HG02759 (cell line): Measurements from ENCODE around the gene TEX264.
A peak's percentile ranks its signal among the peaks of the same experiment; 100 is the strongest.

Experiments
- ATAC-seq: cut with Tn5 transposase; IDR thresholded peaks from one replicate; pipeline ENCODE4 v1.9.1; 2021; ENCODE audit warnings: mild to moderate bottlenecking, moderate library complexity; ENCODE audit not compliant: unreplicated experiment

The TEX264 gene

DNA sequence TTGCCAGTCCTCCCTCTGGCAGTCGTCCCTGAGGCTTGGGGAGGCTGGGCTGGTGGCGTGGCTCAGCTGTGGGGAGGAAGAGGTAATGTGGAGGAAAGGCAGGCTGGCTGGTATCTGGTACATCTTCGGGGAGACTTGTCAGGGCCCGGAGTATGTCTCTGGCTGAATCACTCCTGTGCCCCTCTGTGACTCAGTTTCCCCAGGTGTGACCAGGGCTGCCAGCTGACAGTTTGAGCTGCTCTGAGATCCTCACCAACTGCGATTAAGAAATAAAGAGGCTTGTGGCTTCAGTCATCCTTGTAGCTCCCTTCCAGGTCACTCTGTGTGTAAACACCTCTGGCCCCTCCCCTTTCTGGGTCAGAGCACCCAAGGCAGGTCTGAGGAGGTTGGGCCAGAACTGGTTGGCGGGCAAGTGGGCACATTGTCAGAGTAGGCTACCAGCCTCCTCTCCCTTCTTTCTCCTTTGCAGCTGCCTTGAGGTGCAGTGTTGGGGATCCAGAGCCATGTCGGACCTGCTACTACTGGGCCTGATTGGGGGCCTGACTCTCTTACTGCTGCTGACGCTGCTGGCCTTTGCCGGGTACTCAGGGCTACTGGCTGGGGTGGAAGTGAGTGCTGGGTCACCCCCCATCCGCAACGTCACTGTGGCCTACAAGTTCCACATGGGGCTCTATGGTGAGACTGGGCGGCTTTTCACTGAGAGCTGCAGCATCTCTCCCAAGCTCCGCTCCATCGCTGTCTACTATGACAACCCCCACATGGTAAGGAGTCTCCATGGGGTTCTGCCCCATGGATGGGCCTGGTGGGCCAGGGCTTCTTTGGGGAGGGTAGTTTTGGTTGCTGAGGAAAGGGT lies 3.0 kb downstream of the TEX264 start:
- no peak for ATAC-seq

GRCh38 chr3:51675201-51675611 lies 4.2 kb downstream of the TEX264 start:
- ATAC-seq, result no peak

DNA sequence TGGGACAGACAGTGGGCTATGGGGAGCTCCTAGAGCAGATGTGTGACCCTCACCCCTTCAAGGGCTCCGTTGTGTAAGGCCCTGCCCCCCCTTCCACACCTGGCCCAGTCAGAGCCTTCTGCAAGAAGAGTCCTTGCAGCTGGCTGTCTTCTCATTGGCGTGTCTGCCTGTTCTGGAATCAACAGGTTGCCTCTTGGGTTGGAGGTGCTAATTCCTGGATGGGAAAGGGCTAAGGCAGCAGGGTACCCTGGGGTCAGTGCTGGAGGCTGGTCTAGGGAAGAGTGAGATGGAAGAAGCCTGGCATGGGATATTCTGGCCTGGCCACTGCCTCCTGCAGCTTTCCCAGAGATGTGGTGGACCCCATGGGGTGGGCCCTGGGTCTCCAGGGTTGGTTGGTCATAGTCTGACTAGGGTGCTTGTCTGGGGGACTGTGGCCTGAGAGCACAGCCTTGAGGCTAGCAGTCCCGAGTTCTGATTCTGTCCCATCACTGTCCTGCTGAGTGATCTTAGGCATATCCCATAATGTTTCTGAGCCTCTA lies 5.1 kb downstream of the TEX264 start:
- no peak for ATAC-seq

GRCh38 chr3:51677358-51677757 lies 6.3 kb downstream of the TEX264 start:
- no peak for ATAC-seq

GRCh38 chr3:51678186-51678585 lies 7.1 kb downstream of the TEX264 start:
- ATAC-seq, result no peak

GRCh38 chr3:51678641-51679040 lies 7.6 kb downstream of the TEX264 start:
- ATAC-seq, result no peak

GRCh38 chr3:51679318-51679717 lies 8.3 kb downstream of the TEX264 start:
- ATAC-seq, result no peak

DNA sequence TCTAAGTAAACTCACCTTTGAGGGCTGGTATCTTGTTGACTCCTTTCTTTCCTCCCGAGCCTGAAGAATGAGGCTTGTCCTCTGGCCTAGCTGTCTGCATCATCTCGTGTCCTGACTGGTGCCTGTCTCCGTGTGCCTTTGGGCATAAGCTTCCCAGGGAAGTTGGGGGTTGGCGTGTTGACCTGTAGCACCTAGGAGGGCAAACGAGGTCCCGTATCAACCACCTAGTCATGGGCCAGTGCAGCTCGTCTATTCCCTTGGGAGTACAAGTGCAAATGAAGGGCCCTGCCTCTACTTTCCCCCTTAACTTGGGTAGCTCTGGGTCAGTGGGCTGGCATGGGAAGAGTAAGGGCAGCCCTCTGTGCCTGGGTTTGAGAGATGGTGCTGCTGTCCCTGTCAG lies 8.7 kb downstream of the TEX264 start:
- no peak for ATAC-seq

DNA sequence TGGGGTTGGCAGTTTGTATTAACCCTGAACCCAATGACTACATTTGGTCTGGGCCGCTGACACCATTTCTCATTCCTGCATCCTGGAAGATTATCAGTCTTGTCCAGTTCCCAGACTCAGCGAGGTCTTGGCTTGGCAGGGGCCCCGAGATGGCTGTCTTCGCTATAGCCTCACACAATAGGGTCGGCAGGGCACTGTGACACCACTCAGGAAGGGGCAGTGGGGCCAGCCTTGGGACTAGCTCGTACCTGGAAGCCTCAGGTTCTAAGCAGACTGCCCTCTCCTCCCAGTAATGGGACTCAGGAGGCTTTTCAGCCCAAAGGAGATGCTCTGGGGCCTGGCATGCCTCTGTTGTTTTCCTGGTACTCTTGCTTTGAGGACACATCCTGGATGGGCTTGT lies 9.1 kb downstream of the TEX264 start:
- ATAC-seq, result no peak

DNA sequence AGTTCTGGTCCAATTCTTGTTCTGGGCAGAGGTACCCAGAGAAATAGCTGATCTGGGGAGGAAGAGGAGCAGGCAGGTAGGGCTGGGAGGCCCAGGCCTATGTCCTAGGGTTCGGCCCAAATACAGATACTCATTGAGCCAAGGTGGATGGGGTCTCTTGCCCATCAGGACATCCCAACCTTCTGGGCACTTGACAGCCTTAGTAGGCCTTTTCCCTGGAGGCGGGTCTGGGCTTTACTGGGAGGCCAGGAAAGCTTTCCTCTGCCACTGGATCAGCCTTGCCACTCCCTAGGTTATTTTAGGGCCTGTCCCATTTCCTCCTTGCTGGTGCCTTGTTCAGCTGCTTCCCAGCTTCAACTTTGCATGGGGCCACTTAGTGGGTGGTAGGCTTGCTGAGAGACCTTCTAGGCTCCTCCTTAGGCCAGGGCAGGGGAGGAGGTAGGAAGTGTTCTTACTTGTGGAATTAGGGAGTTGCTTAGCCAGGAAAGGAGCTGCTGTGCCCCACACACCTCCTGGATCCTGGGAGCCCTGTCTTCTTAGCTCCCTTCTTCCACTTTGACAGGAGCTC lies 9.7 kb downstream of the TEX264 start:
- ATAC-seq, result no peak

GRCh38 chr3:51681453-51681852 lies 10.4 kb downstream of the TEX264 start:
- peak; percentile 24 for ATAC-seq

GRCh38 chr3:51682079-51682478 lies 11.0 kb downstream of the TEX264 start:
- peak; percentile 82 for ATAC-seq

DNA sequence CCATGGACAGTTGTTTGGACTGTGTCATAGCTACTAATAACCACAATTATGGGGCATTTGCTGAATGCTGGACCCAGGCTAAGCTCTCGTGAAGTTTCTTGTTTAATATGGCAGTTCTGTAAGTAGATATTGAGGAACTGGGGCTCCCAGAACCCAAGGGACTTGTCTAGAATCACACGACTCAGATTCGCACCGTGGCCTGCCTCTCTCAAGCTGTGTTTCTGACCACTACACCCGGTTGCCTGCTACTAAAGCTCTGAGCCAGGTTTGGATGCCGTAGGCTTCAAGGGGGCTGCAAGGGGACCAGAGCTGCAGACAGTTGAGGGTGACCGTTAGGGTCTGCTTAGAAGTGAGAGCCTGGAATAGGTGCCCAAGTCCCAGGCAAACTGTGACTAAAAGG lies 11.5 kb downstream of the TEX264 start:
- no peak for ATAC-seq

DNA sequence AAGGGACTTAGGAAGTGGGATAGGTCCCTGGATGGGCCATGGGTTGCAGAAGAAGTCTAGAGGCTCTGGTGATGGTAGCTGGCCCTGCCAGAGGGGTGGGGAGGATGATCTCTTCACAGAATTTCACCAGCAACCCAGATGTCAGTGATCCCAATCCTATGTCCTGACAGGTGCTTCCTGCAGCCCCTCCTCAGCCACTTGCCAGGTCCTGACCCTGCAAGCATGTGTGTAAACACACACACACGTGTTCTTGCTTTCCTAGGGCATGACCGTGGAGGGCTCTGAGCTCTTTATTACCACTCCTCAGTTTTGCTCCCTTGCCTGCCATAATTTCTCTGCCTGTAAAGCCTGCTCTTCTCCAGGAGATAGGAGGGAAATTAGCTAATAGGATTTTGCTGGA lies 12.5 kb downstream of the TEX264 start:
- no peak for ATAC-seq

GRCh38 chr3:51684971-51685751 lies 14.1 kb downstream of the TEX264 start:
- ATAC-seq, result no peak

GRCh38 chr3:51686056-51686455 lies 15.0 kb downstream of the TEX264 start:
- no peak for ATAC-seq

- peak; percentile 65 for ATAC-seq
These were observed 15.6 kb downstream of the TEX264 start for GRCh38 chr3:51686512-51687215.

DNA sequence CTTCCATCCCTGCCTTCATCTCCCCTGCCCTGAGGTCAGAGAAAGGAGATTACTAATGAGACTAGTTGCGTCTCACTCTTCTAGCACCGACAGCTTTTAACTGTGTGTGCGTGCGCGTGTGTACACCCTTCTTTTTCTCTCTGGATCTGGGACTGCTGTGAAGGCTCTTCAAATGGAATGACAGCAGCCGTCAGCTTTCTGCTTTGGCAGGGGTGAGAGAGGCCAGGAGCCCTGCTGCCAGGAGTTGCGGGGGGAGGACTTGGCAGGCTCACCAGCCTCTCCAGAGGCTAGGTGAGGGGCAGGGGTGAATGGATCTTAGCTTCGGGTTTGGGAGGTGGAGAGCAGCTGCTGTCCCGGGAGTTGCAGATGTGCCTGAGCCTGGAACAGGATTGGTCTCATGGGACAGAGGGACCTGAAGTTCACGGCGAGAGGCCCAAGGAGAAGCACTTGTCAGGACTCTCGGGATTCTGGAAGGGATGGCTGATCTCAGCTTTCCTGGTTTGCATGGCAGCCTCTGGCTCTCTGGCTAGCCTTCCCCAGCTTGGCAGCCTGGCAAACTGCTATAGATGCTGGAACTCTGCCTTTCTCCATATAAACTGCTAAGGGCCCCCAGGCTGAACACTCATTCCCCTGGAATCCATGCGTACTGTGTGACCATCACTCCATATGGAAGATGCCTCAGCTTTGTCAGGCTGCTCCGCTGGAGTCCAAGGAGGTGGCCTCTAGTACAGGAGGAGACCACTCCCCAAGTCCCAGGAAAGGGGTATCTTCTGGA lies 16.6 kb downstream of the TEX264 start:
- no peak for ATAC-seq

DNA sequence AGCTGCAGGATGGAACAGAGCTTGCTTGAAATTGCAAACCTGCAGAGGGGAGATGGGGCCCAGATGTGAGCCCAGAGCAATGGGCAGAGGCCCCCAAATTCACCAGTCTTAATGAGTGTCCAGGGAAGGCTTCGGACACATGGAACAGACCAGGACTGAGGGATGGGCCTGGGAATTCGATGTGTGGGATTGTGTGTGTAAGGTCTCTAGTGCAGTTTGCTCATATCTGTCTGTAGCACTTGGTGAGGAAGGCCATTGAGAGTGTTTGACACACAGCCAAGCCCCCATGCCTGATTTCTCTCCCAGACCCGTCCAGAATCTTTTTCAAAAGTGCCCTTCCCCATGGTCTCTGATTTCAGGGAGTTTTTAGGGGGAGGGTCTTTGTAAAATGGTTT lies 17.2 kb downstream of the TEX264 start:
- no peak for ATAC-seq

DNA sequence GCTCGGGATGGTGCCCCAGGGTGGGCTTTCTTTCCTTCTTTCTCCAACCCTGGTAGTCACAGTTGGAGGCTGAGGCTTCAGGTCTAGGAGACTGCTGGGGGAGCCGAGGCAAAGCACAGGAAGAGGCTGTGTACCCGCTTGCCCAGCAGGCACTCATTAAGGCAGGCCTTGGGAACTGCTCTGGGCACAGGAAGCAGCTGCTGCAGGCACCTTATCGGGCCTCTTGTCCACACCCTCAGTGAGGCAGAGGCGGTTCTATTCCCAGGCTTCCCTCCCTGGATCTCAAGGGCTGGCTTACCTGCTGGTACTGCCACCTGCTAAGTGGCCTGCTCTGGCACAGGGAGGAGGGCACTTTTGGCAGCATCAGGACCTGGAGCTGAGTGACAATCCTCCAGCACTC lies 20.0 kb downstream of the TEX264 start:
- ATAC-seq, result no peak
